ENCODE measurements around the gene RBM27.

RBM27 gene

GRCh38 chr5:146232223-146232622, 28.8 kb downstream of the RBM27 start:
- TF ChIP-seq EZH2phosphoT487 (IDR thresholded peaks at IDR 0.05; ENCODE audit: borderline replicate concordance), result no peak
- TF ChIP-seq CTCF (conservative IDR thresholded peaks at IDR 0.05; ENCODE audit: low read length), result no peak
- Histone ChIP-seq H3K36me3 (ENCODE audit: insufficient read depth, low read length) (peaks cover 88% of the 10 kb centered on the region), H3K79me2 (ENCODE audit: insufficient read depth, low read length) (no peaks in the 10 kb centered on the region)

DNA sequence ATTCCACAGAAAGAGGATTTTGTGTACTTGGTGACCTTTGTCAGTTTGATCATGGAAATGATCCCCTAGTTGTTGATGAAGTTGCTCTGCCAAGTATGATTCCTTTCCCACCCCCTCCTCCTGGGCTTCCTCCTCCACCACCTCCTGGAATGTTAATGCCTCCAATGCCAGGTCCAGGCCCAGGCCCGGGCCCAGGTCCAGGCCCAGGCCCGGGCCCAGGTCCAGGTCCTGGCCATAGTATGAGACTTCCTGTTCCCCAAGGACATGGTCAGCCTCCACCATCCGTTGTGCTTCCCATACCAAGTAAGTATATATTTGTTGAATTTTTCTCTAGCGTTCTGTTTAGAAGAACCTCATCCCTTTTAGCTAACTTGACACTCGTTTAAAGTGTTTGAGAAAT, 30.0 kb downstream of the RBM27 start:
- Histone ChIP-seq H3K4me1 (ENCODE audit: insufficient read depth, low read length, poor library complexity, severe bottlenecking) (no peaks in the 10 kb centered on the region), H2AFZ (ENCODE audit: low read length) (no peak overlapping the region), H3K9ac (ENCODE audit: low read depth, low read length, poor library complexity, severe bottlenecking) (no peak overlapping the region), H3F3A (ENCODE audit: low read depth) (no peaks in the 10 kb centered on the region), H3K4me3 (ENCODE audit: low read length, poor library complexity, severe bottlenecking) (no peak overlapping the region), H3K9me2 (replicated peaks; ENCODE audit: low read depth, low read length) (no peaks in the 10 kb centered on the region), H3K27me3 (ENCODE audit: insufficient read depth, low read length, poor library complexity, severe bottlenecking) (no peaks in the 10 kb centered on the region), H4K20me1 (ENCODE audit: insufficient read depth, low read length, poor library complexity, severe bottlenecking) (peaks cover 3% of the 10 kb centered on the region), H3K4me2 (ENCODE audit: low read depth, low read length, poor library complexity, severe bottlenecking) (no peak overlapping the region), H3K36me3 (ENCODE audit: insufficient read depth, low read length) (peaks cover 91% of the 10 kb centered on the region), H3K79me2 (ENCODE audit: insufficient read depth, low read length) (no peaks in the 10 kb centered on the region), H3K9me3 (ENCODE audit: insufficient read depth, low read depth, low read length) (no peaks in the 10 kb centered on the region)
- TF ChIP-seq EZH2phosphoT487 (IDR thresholded peaks at IDR 0.05; ENCODE audit: borderline replicate concordance) (no peak), CTCF (conservative IDR thresholded peaks at IDR 0.05; ENCODE audit: low read length) (no peak)

More at GRCh38 chr5:146232223-146232622, 28.8 kb downstream of the RBM27 start:
- Histone ChIP-seq H3K9ac (ENCODE audit: low read depth, low read length, poor library complexity, severe bottlenecking) (no peak overlapping the region), H3K9me3 (ENCODE audit: insufficient read depth, low read depth, low read length) (no peaks in the 10 kb centered on the region), H3K4me1 (ENCODE audit: insufficient read depth, low read length, poor library complexity, severe bottlenecking) (no peaks in the 10 kb centered on the region), H4K20me1 (ENCODE audit: insufficient read depth, low read length, poor library complexity, severe bottlenecking) (peaks cover 3% of the 10 kb centered on the region), H3K27me3 (ENCODE audit: insufficient read depth, low read length, poor library complexity, severe bottlenecking) (no peaks in the 10 kb centered on the region), H3F3A (ENCODE audit: low read depth) (no peaks in the 10 kb centered on the region), H3K4me2 (ENCODE audit: low read depth, low read length, poor library complexity, severe bottlenecking) (no peak overlapping the region), H3K9me2 (replicated peaks; ENCODE audit: low read depth, low read length) (no peaks in the 10 kb centered on the region), H3K4me3 (ENCODE audit: low read length, poor library complexity, severe bottlenecking) (no peak overlapping the region), H2AFZ (ENCODE audit: low read length) (no peak overlapping the region)

DNA sequence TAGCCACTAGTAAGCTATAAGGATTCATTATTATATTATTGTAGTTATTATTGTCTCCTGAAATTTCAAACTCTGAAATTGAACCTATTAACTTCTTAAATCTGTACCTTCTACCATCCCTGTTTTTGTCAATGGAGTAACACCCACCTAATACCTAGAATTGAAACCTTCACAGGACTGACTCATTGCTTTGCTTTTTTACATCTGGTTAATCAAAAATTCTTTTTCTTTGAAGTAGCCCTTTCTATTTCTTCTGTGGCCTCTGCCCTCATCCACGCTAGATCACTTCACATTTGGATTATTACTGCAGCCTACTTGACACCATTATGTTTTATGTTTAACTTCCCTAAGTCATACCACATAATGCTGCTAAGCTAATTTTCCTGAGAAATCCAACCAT, 35.6 kb downstream of the RBM27 start:
- peaks cover 72% of the 10 kb centered on the region for H3K36me3 ChIP-seq (ENCODE audit: insufficient read depth, low read length)
- H4K20me1 ChIP-seq (ENCODE audit: insufficient read depth, low read length, poor library complexity, severe bottlenecking), result no peaks in the 10 kb centered on the region
- no peak for TF ChIP-seq EZH2phosphoT487 (IDR thresholded peaks at IDR 0.05; ENCODE audit: borderline replicate concordance)
- no peak for TF ChIP-seq CTCF (conservative IDR thresholded peaks at IDR 0.05; ENCODE audit: low read length)

More for the DNA sequence above, 35.6 kb downstream of the RBM27 start:
- Histone ChIP-seq H3K9me2 (replicated peaks; ENCODE audit: low read depth, low read length) (no peaks in the 10 kb centered on the region), H3F3A (ENCODE audit: low read depth) (no peaks in the 10 kb centered on the region), H3K9ac (ENCODE audit: low read depth, low read length, poor library complexity, severe bottlenecking) (no peak overlapping the region), H3K4me1 (ENCODE audit: insufficient read depth, low read length, poor library complexity, severe bottlenecking) (no peaks in the 10 kb centered on the region), H3K79me2 (ENCODE audit: insufficient read depth, low read length) (no peaks in the 10 kb centered on the region), H3K27me3 (ENCODE audit: insufficient read depth, low read length, poor library complexity, severe bottlenecking) (no peaks in the 10 kb centered on the region), H2AFZ (ENCODE audit: low read length) (no peak overlapping the region), H3K4me2 (ENCODE audit: low read depth, low read length, poor library complexity, severe bottlenecking) (no peak overlapping the region), H3K4me3 (ENCODE audit: low read length, poor library complexity, severe bottlenecking) (no peak overlapping the region), H3K9me3 (ENCODE audit: insufficient read depth, low read depth, low read length) (no peaks in the 10 kb centered on the region)
